AML-193 (cell line): ENCODE measurements around the gene KCNC4.
A peak's percentile ranks its signal among the peaks of the same experiment; 100 is the strongest.

Source experiments
- DNase-seq, 2 experiments: peaks; one replicate each; lab custom pipeline; 2025; lab: John Stamatoyannopoulos, UW

The KCNC4 gene

GRCh38 chr1:110209715-110210603 is at the start of gene KCNC4:
Gene KCNC4, plus strand, starts transcription at chr1:110210314. Its CDS starts 1,186 bp downstream, at chr1:110211500.
- DNase-seq: peak; percentile 82 to 84

GRCh38 chr1:110160538-110161100 is 49.5 kb upstream of the KCNC4 start:
- no peak for DNase-seq

GRCh38 chr1:110161165-110161564 is 48.9 kb upstream of the KCNC4 start:
- DNase-seq: no peak

- no peak for DNase-seq
Observed at GRCh38 chr1:110161849-110162248, 48.3 kb upstream of the KCNC4 start.

GRCh38 chr1:110163591-110163990 is 46.5 kb upstream of the KCNC4 start:
- DNase-seq: no peak

- DNase-seq: no peak
Observed at GRCh38 chr1:110164725-110165350, 45.3 kb upstream of the KCNC4 start.

- DNase-seq: no peak
Observed at GRCh38 chr1:110165761-110166231, 44.3 kb upstream of the KCNC4 start.

GRCh38 chr1:110166861-110167260 is 43.3 kb upstream of the KCNC4 start:
- DNase-seq: no peak

GRCh38 chr1:110170766-110171733 is 39.1 kb upstream of the KCNC4 start:
- no peak for DNase-seq

- no peak for DNase-seq
Observed at GRCh38 chr1:110172001-110172400, 38.1 kb upstream of the KCNC4 start.

- DNase-seq: no peak
Observed at GRCh38 chr1:110173466-110174105, 36.5 kb upstream of the KCNC4 start.

- no peak for DNase-seq
Observed at GRCh38 chr1:110174961-110175360, 35.2 kb upstream of the KCNC4 start.

GRCh38 chr1:110176299-110176956 is 33.7 kb upstream of the KCNC4 start:
- DNase-seq: no peak

GRCh38 chr1:110177775-110178174 is 32.3 kb upstream of the KCNC4 start:
- DNase-seq: no peak

- DNase-seq: no peak
Observed at GRCh38 chr1:110183642-110184167, 26.4 kb upstream of the KCNC4 start.

GRCh38 chr1:110184446-110184845 is 25.7 kb upstream of the KCNC4 start:
- no peak for DNase-seq

GRCh38 chr1:110185181-110185580 is 24.9 kb upstream of the KCNC4 start:
- DNase-seq: no peak

- DNase-seq: no peak
Observed at GRCh38 chr1:110186558-110186957, 23.6 kb upstream of the KCNC4 start.

GRCh38 chr1:110187139-110187890 is 22.8 kb upstream of the KCNC4 start:
- DNase-seq: no peak
